ENCODE results near the gene TNFSF15. TPM values are rescaled to one million over a fixed set of nuclear protein-coding genes. Genes with fewer than 3 reads are reported as not detected.

TNFSF15 gene
- total RNA-seq, 4 donors from 2014 or later, result 0.06 to 0.83 (median 0.25) TPM

GRCh38 chr9:114757984-114758383, 47.9 kb downstream of the TNFSF15 start:
- Histone ChIP-seq H3K4me1 (no peaks in the 10 kb centered on the region), H3K27me3 (peaks cover 0 to 6% (median 0%) of the 10 kb centered on the region in 4 donors), H3K4me3 (no peak overlapping the region), H3K27ac (replicated peaks in 1 of 4) (no peak overlapping the region), H3K9me3 (peaks cover 0 to 3% (median 0%) of the 10 kb centered on the region in 4 donors), H3K36me3 (no peaks in the 10 kb centered on the region)
- intact Hi-C loops (cut with DNase I), result no loop called here
- TF ChIP-seq EP300 (IDR thresholded peaks at IDR 0.05), result no peak
- TF ChIP-seq POLR2AphosphoS5 (IDR thresholded peaks at IDR 0.05), result no peak
- TF ChIP-seq POLR2A (IDR thresholded peaks at IDR 0.05; ENCODE audit: low read depth), result no peak
- no peak for TF ChIP-seq CTCF (IDR thresholded peaks at IDR 0.05)
- no peak for DNase-seq (ENCODE audit: extremely low spot score)
- 53% methylated on average over 9 of the region's 9 CpGs for WGBS

GRCh38 chr9:114757395-114757794, 48.4 kb downstream of the TNFSF15 start:
- H3K36me3 ChIP-seq, result no peaks in the 10 kb centered on the region
- no peaks in the 10 kb centered on the region for H3K9me3 ChIP-seq
- TF ChIP-seq EP300 (IDR thresholded peaks at IDR 0.05) (no peak), POLR2AphosphoS5 (IDR thresholded peaks at IDR 0.05) (no peak), CTCF (IDR thresholded peaks at IDR 0.05) (no peak)
- no peaks in the 10 kb centered on the region for H3K4me1 ChIP-seq
- DNase-seq (ENCODE audit: extremely low spot score), result no peak
- peaks cover 0 to 2% (median 0%) of the 10 kb centered on the region in 4 donors for H3K27me3 ChIP-seq
- no peak overlapping the region for H3K27ac ChIP-seq (replicated peaks in 1 of 4)
- intact Hi-C loops (cut with DNase I), result no loop called here
- H3K4me3 ChIP-seq, result no peak overlapping the region
- WGBS, result 82% methylated on average over 2 of the region's 2 CpGs

GRCh38 chr9:114756920-114757319, 48.9 kb downstream of the TNFSF15 start:
- Histone ChIP-seq H3K27ac (replicated peaks in 1 of 4) (no peak overlapping the region), H3K9me3 (no peaks in the 10 kb centered on the region), H3K4me3 (no peak overlapping the region), H3K4me1 (no peaks in the 10 kb centered on the region), H3K27me3 (no peaks in the 10 kb centered on the region), H3K36me3 (no peaks in the 10 kb centered on the region)
- DNase-seq (ENCODE audit: extremely low spot score), result no peak
- TF ChIP-seq POLR2A (IDR thresholded peaks at IDR 0.05; ENCODE audit: low read depth) (no peak), CTCF (IDR thresholded peaks at IDR 0.05) (no peak), POLR2AphosphoS5 (IDR thresholded peaks at IDR 0.05) (no peak), EP300 (IDR thresholded peaks at IDR 0.05) (no peak)
- intact Hi-C loops (cut with DNase I), result no loop called here

GRCh38 chr9:114754581-114754980, 51.3 kb downstream of the TNFSF15 start:
- no peaks in the 10 kb centered on the region for H3K27me3 ChIP-seq
- DNase-seq (ENCODE audit: extremely low spot score), result no peak
- no peak overlapping the region for H3K4me3 ChIP-seq
- WGBS, result 79% methylated on average over 3 of the region's 3 CpGs
- H3K9me3 ChIP-seq, result no peaks in the 10 kb centered on the region
- intact Hi-C loops (cut with DNase I), result no loop called here
- TF ChIP-seq EP300 (IDR thresholded peaks at IDR 0.05), result no peak
- TF ChIP-seq POLR2AphosphoS5 (IDR thresholded peaks at IDR 0.05), result no peak
- no peak for TF ChIP-seq CTCF (IDR thresholded peaks at IDR 0.05)
- no peak for TF ChIP-seq POLR2A (IDR thresholded peaks at IDR 0.05; ENCODE audit: low read depth)
- no peaks in the 10 kb centered on the region for H3K36me3 ChIP-seq
- no peaks in the 10 kb centered on the region for H3K4me1 ChIP-seq
- no peak overlapping the region for H3K27ac ChIP-seq (replicated peaks in 1 of 4)

GRCh38 chr9:114746591-114747346, 59.1 kb downstream of the TNFSF15 start:
- H3K4me1 ChIP-seq, result peaks cover 0 to 11% (median 7%) of the 10 kb centered on the region in 4 donors
- H3K4me3 ChIP-seq, result no peak overlapping the region
- WGBS, result 33% methylated on average over 2 of the region's 2 CpGs
- no peak for DNase-seq (ENCODE audit: extremely low spot score)
- no peaks in the 10 kb centered on the region for H3K27me3 ChIP-seq
- H3K27ac ChIP-seq (replicated peaks in 1 of 4), result no peak overlapping the region
- no peak for TF ChIP-seq EP300 (IDR thresholded peaks at IDR 0.05)
- no peak for TF ChIP-seq POLR2A (IDR thresholded peaks at IDR 0.05; ENCODE audit: low read depth)
- no peak for TF ChIP-seq CTCF (IDR thresholded peaks at IDR 0.05)
- no peak for TF ChIP-seq POLR2AphosphoS5 (IDR thresholded peaks at IDR 0.05)
- H3K9me3 ChIP-seq, result no peaks in the 10 kb centered on the region
- intact Hi-C loops (cut with DNase I), result no loop called here
- no peaks in the 10 kb centered on the region for H3K36me3 ChIP-seq
